CD4-positive, alpha-beta memory T cell (primary cell): Measurements from ENCODE around the gene TNRC6C. TPM values are rescaled to one million over a fixed set of nuclear protein-coding genes. Genes with fewer than 3 reads are reported as not detected.

Experiments
- CTCF ChIA-PET: fragments of 350-600 bp; sonication (Branson Sonifier 250); formaldehyde crosslinking; loops from one replicate; lab custom pipeline; 2021; ENCODE audit warnings: inconsistent platforms; ENCODE audit not compliant: partially characterized antibody; lab: Charles Lee
- POLR2A ChIA-PET: fragments of 350-600 bp; sonication (Branson Sonifier 250); formaldehyde crosslinking; loops from one replicate; lab custom pipeline; 2021; ENCODE audit not compliant: partially characterized antibody; lab: Charles Lee
- DNase-seq, 5 donors: peaks; one replicate each; pipeline versions ENCODE4 v3.0.0 to v3.0.0-alpha.2; 2020 to 2022; ENCODE audit warnings: mixed read lengths in 1 of 5
- H3K27ac ChIP-seq: one replicate; pipeline ENCODE4 v1.7.0; 2013; ENCODE audit warnings: low read depth, low read length
- H3K27me3 ChIP-seq: 2 replicates; pipeline ENCODE4 v1.7.0; 2013; ENCODE audit warnings: mild to moderate bottlenecking, low read length, moderate library complexity; ENCODE audit not compliant: insufficient read depth
- H3K36me3 ChIP-seq: 2 replicates; pipeline ENCODE4 v1.7.0; 2013; ENCODE audit warnings: mild to moderate bottlenecking, low read length, moderate library complexity; ENCODE audit not compliant: insufficient read depth
- H3K4me1 ChIP-seq: 2 replicates; pipeline ENCODE4 v1.7.0; 2013; ENCODE audit warnings: mild to moderate bottlenecking, low read length, moderate library complexity; ENCODE audit not compliant: insufficient read depth
- H3K4me3 ChIP-seq, 2 donors: one replicate each; pipeline ENCODE4 v1.7.0; 2013; ENCODE audit warnings: low read length in 2 of 2, mild to moderate bottlenecking in 1 of 2
- H3K9me3 ChIP-seq, 2 donors: one replicate each; pipeline ENCODE4 v1.7.0; 2013; ENCODE audit warnings: low read length in 2 of 2, control low read depth in 1 of 2; ENCODE audit not compliant: control insufficient read depth in 1 of 2
- H3K27ac Mint-ChIP-seq, 7 donors: one replicate each; pipeline ENCODE4 v1.8.0; 2020 to 2021; ENCODE audit warnings: mixed read lengths in 7 of 7, mild to moderate bottlenecking in 6 of 7, inconsistent platforms in 3 of 7, moderate library complexity in 3 of 7
- H3K27me3 Mint-ChIP-seq, 2 donors: one replicate each; pipeline ENCODE4 v1.8.0; 2020 to 2021; ENCODE audit warnings: mixed read lengths in 2 of 2
- H3K36me3 Mint-ChIP-seq, 2 donors: one replicate each; pipeline ENCODE4 v1.8.0; 2020 to 2021; ENCODE audit warnings: mixed read lengths in 2 of 2, inconsistent platforms in 1 of 2, mild to moderate bottlenecking in 1 of 2
- H3K4me1 Mint-ChIP-seq, 4 donors: one replicate each; pipeline ENCODE4 v1.8.0; 2020 to 2021; ENCODE audit warnings: mixed read lengths in 4 of 4, mild to moderate bottlenecking in 1 of 4
- H3K4me3 Mint-ChIP-seq, 8 donors: one replicate each; pipeline ENCODE4 v1.8.0; 2020 to 2021; ENCODE audit warnings: mixed read lengths in 8 of 8, mild to moderate bottlenecking in 7 of 8, moderate library complexity in 6 of 8, inconsistent platforms in 3 of 8
- H3K9me3 Mint-ChIP-seq, 8 donors: one replicate each; pipeline ENCODE4 v1.8.0; 2020 to 2021; ENCODE audit warnings: mixed read lengths in 8 of 8, mild to moderate bottlenecking in 5 of 8, inconsistent platforms in 3 of 8, moderate library complexity in 1 of 8
- intact Hi-C: fragments of 100-400 bp; cut with micrococcal nuclease; formaldehyde crosslinking; loops from one replicate; pipeline ENCODE4 v1.15.1; 2023
- polyA plus RNA-seq, 2 donors: library from polyadenylated mRNA; unstranded; fragments of 300-500 nt; fragmentation: Illumina TruSeq; gene quantifications; one replicate each; pipeline ENCODE4 v1.2.3, GENCODE V29; 2021
- total RNA-seq, 2 experiments: library from RNA; stranded (reverse); gene quantifications; one replicate each; pipeline ENCODE4 v1.2.3, GENCODE V29; 2021

Gene TNRC6C
- total and polyA plus RNA-seq, 4 experiments from 2014 or later: 1.3 to 112 (median 57.0) TPM

DNA sequence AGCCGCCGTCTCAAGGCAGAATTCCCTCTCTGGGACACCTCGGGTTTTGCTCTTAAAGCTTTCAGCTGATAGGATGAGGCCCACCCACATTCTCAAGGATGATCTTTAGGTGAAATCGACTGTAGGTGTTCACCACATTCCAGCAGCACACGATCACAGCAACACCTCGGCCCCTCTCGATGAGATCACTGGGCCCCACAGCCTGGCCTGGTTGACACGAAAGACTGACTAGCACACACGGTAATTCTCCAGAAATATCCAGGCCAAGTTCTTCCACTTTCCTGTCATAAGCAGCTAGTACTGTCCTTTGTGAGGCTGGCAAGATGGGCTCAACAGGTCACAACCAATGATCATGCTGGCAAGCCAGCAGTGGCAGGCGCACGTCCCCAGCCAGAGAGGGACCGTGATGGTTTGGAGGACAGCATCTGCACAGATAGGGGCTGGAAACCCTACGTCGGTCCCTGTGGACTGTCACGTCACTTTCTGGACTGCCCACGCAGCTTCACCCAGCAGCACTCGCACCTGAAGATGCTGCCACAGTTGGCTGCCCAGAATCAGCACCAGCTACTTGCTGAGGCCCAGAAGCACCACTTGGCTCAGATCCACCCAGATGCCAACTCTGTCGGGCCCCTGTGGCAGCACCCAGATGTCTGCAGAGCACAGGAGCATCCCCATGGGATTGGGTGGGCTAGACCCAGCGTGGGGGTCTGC is 152.7 kb downstream of the TNRC6C start:
- Mint-ChIP-seq H3K27me3 (no peaks in the 10 kb centered on the region), H3K4me3 (peak overlapping the region in 1 of 8 donors; percentile 8), H3K9me3 (no peaks in the 10 kb centered on the region), H3K36me3 (peaks cover 31 to 63% of the 10 kb centered on the region in 2 donors), H3K27ac (peak overlapping the region in 3 of 7 donors; percentile 59 to 82 (median 59)), H3K4me1 (peaks cover 26 to 51% (median 41%) of the 10 kb centered on the region in 4 donors)
- CTCF ChIA-PET: interaction anchor here (4.3 to 7.4 kb wide), 2 partner anchors 26 to 64 kb away, joined by 36 to 107 read pairs; no protein-coding TSS in a partner anchor
- Histone ChIP-seq H3K9me3 (no peaks in the 10 kb centered on the region), H3K27ac (no peak overlapping the region), H3K36me3 (peaks cover 62% of the 10 kb centered on the region), H3K4me3 (no peak overlapping the region), H3K4me1 (peaks cover 36% of the 10 kb centered on the region), H3K27me3 (no peaks in the 10 kb centered on the region)
- no peak for DNase-seq
- intact Hi-C loops: no loop called here
- POLR2A ChIA-PET: interaction anchor here (0.5 to 13.2 kb wide), 4 partner anchors 21 to 174 kb away, joined by 3 to 805 read pairs (median 4); partner anchors contain the start of genes TMC6 and TMC8

DNA sequence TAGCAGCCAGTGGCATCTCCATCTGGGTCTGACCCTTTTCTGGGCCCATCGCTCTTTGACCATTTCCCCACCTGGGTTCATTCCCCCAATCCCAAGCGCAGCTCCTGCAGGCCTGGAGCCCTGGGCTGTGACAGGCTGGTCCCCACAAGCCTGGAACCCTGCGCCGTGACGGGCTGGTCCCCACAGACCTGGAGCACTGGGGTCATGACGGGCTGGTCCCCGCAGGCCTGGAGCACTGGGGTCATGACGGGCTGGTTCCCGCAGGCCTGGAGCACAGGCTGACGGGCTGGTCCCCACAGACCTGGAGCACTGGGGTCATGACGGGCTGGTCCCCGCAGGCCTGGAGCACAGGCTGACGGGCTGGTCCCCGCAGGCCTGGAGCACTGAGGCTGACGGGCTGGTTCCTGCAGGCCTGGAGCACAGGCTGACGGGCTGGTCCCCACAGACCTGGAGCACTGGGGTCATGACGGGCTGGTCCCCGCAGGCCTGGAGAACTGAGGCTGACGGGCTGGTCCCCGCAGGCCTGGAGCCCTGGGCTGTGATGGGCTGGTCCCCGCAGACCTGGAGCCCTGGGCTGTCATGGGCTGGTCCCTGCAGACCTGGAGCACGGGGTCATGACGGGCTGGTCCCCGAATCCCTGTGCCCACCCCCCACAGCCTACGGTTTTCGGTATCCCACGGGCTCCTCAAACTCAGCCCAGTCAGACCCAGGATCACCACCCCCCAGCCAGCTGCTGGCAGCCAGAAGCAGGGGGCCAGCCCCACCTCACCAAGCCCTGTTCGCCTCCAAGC is 153.4 kb downstream of the TNRC6C start:
- POLR2A ChIA-PET: interaction anchor here (0.5 to 13.2 kb wide), 5 partner anchors 20 to 175 kb away, joined by 3 to 805 read pairs (median 5); partner anchors contain the start of genes TMC6 and TMC8
- H3K36me3 ChIP-seq: peaks cover 62% of the 10 kb centered on the region
- CTCF ChIA-PET: interaction anchor here (0.9 to 7.4 kb wide), 6 partner anchors 16 to 139 kb away, joined by 3 to 107 read pairs (median 18); partner anchors contain the start of genes TMC6 and TMC8
- no peak overlapping the region for H3K4me3 ChIP-seq
- peaks cover 40% of the 10 kb centered on the region for H3K4me1 ChIP-seq
- Mint-ChIP-seq H3K36me3 (peaks cover 34 to 63% of the 10 kb centered on the region in 2 donors), H3K4me1 (peaks cover 26 to 53% (median 41%) of the 10 kb centered on the region in 4 donors), H3K9me3 (no peaks in the 10 kb centered on the region), H3K27ac (peak overlapping the region in 3 of 7 donors; percentile 82 to 96 (median 95)), H3K4me3 (peak overlapping the region in 1 of 8 donors; percentile 49), H3K27me3 (no peaks in the 10 kb centered on the region)
- intact Hi-C loops: loop anchor here (1.0 kb wide), 3 partner anchors 22 to 139 kb away; no protein-coding TSS in a partner anchor
- DNase-seq: no peak
- H3K9me3 ChIP-seq: no peaks in the 10 kb centered on the region
- no peaks in the 10 kb centered on the region for H3K27me3 ChIP-seq
- no peak overlapping the region for H3K27ac ChIP-seq

DNA sequence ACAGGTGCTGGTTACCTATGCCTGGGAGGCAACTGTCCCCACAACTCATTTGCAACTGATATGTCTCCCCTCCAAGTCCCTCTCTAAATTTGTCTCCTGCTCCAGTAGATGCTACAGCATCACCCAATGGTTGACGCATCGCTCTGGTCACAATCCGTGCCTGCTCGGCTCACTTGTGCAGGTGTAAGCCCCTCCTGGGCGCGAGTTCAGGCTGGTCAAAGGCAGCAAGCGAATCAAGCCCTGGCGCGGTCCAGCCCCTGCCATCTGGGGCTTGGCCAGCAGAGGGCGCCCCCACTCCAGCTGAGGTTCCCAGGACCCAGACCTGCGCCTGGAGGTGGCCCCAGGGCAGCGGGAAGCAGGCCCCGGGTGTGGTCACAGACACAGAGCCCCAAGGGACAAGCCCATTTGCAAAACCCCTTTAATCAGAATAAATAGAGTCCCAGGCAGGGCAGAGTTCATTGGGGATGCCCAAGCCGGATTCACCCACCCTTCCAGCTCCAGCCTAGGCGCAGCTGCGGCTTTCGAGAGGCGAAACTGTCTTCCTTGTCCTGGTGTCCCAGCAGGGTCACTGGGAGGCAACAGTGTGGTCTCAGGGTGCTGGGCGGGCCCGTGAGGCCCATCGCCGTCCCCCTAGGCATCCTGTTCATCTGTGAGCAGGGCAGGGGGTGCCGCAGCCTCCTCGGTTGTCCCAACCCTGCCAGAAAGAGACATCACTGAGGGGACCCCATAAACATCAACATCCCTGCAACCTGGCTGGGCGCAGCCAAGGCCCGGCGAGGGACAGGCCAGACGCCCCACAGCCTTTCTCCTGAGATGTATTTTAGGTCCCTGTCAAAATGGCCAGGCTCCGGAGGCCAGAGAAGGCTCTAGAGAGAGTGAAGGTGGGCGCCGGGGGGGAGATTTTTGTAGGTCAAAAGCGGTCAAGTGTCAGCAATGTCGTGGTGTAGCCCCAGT is 154.3 kb downstream of the TNRC6C start:
- POLR2A ChIA-PET: interaction anchor here (1.6 to 13.2 kb wide), 3 partner anchors 19 to 63 kb away, joined by 8 to 805 read pairs (median 12); partner anchors contain the start of genes TMC6 and TMC8
- CTCF ChIA-PET: interaction anchor here (0.9 to 7.4 kb wide), 8 partner anchors 12 to 138 kb away, joined by 3 to 107 read pairs (median 6); partner anchors contain the start of genes AFMID, TK1, TMC6 and TMC8
- Histone ChIP-seq H3K36me3 (peaks cover 70% of the 10 kb centered on the region), H3K9me3 (no peaks in the 10 kb centered on the region), H3K27ac (peak overlapping the region; percentile 35), H3K4me3 (no peak overlapping the region), H3K27me3 (no peaks in the 10 kb centered on the region), H3K4me1 (peaks cover 48% of the 10 kb centered on the region)
- DNase-seq: peak; percentile 68 to 79 (median 72)
- peaks cover 33 to 58% of the 10 kb centered on the region in 2 donors for H3K36me3 Mint-ChIP-seq
- H3K9me3 Mint-ChIP-seq: no peaks in the 10 kb centered on the region
- H3K27me3 Mint-ChIP-seq: no peaks in the 10 kb centered on the region
- peaks cover 25 to 51% (median 36%) of the 10 kb centered on the region in 4 donors for H3K4me1 Mint-ChIP-seq
- intact Hi-C loops: loop anchor here (1.0 kb wide), 3 partner anchors 22 to 139 kb away; no protein-coding TSS in a partner anchor
- peak overlapping the region; percentile 81 to 96 (median 93) for H3K27ac Mint-ChIP-seq
- peak overlapping the region in 5 of 8 donors; percentile 43 to 59 (median 57) for H3K4me3 Mint-ChIP-seq

DNA sequence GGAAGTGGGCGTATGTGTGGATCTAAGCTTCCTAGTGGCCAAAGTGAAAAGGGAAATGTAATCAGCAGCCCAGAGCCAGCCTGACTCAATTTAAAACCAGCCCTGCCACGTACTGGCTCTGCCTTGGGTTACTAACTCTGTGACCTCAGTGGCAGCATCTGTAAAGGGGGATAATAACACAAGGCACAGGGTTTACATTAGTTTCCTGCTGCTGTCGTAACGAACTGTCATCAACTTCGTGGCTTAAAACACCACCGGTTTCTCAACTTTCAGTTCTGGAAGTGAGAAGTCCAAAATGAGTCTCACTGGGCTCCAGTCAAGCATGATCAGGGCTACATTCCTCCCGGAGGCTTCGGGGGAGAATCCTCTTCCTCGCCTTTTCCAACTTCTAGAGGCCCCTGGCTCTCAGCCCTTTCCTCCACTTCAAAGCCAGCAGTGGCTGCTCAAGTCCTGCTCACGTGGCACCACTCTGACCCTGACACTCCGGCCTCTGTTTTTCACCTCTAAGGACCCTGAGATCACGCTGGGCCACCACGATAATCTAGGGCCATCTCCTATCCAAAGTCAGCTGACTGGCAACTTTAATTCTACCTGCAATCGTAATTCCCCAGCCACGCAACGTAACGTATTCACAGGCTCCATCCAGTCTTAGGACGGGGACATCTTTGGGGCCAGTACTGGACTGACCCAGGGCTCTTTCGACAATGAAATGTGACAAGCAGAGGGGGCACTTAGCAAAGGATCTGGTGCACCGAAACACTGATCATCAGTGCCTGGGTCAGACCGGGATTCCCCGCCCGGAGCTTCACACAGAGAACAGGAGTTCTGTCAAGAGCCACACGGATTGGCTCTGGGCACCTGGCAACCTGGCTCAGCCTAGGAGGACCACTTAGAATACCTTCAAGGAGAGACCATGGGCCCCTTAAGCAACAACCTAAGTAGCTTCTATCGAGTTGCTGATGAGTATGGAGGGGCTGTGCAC is 155.6 kb downstream of the TNRC6C start:
- peak in 1 of 5 donors; percentile 41 for DNase-seq
- Mint-ChIP-seq H3K4me3 (peak overlapping the region in 6 of 8 donors; percentile 26 to 78 (median 44)), H3K36me3 (peaks cover 30 to 53% of the 10 kb centered on the region in 2 donors), H3K27me3 (no peaks in the 10 kb centered on the region), H3K4me1 (peaks cover 26 to 49% (median 38%) of the 10 kb centered on the region in 4 donors), H3K9me3 (no peaks in the 10 kb centered on the region), H3K27ac (peak overlapping the region; percentile 82 to 96 (median 87))
- Histone ChIP-seq H3K4me1 (peaks cover 58% of the 10 kb centered on the region), H3K36me3 (peaks cover 68% of the 10 kb centered on the region), H3K27ac (peak overlapping the region; percentile 35), H3K4me3 (no peak overlapping the region), H3K27me3 (no peaks in the 10 kb centered on the region), H3K9me3 (no peaks in the 10 kb centered on the region)
- ChIA-PET POLR2A (interaction anchor here (0.8 to 13.2 kb wide), 10 partner anchors 8 to 138 kb away, joined by 3 to 805 read pairs (median 4); partner anchors contain the start of genes SYNGR2, TMC6 and TMC8), CTCF (interaction anchor here (0.8 to 7.4 kb wide), 9 partner anchors 8 to 73 kb away, joined by 3 to 107 read pairs (median 4); partner anchors contain the start of genes AFMID, TK1, TMC6 and TMC8)
- intact Hi-C loops: no loop called here

DNA sequence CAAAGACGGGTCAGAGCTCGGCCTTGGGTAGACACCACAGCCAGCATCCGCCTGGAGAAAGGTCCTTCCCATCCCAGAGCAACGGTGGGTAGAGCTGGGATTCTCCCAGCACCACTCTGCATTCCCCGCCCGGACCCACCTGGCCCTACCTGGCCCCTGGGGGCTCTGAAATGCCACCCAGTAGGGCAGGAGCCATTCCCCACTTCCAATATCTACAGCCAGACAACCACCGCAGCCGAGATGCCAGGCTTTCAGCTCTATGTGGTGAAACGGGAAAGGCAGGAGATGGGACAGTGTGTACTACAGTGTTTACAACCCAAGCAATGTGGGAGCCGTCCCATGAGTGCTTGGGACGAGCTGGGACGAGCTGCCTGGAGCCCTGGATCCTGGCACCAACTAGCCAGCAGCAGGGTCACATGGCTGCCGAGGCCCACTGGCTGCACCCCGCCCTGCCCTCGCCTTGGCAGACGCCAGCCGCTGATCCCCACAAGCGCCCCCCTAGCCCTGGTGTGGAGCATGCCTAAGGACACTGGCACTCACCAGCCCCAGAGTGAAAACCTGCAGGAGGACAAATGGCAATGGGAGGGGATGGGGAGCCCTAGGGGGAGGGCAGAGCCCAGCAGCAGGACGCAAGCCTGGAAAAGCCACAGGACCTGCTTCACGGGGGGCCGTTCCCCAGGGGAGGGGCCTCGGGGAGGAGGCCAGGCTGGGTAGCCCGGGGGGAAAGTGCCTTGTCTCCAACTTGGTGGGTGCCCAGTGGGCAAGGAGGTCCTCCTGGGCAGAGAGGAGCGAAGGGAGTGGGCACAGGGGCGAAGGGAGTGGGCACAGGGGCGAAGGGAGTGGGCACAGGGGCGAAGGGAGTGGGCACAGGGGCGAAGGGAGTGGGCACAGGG is 156.6 kb downstream of the TNRC6C start:
- CTCF ChIA-PET: interaction anchor here (0.8 to 7.4 kb wide), 8 partner anchors 10 to 62 kb away, joined by 3 to 107 read pairs (median 16); partner anchors contain the start of genes TMC6 and TMC8
- H3K4me1 Mint-ChIP-seq: peaks cover 26 to 49% (median 38%) of the 10 kb centered on the region in 4 donors
- H3K27ac Mint-ChIP-seq: peak overlapping the region in 5 of 7 donors; percentile 18 to 93 (median 82)
- Histone ChIP-seq H3K27ac (no peak overlapping the region), H3K4me3 (no peak overlapping the region), H3K27me3 (no peaks in the 10 kb centered on the region), H3K4me1 (peaks cover 66% of the 10 kb centered on the region), H3K36me3 (peaks cover 69% of the 10 kb centered on the region), H3K9me3 (no peaks in the 10 kb centered on the region)
- no peak for DNase-seq
- POLR2A ChIA-PET: interaction anchor here (0.9 to 13.2 kb wide), 9 partner anchors 9 to 137 kb away, joined by 3 to 805 read pairs (median 4); partner anchors contain the start of genes SYNGR2, TMC6 and TMC8
- no peaks in the 10 kb centered on the region for H3K9me3 Mint-ChIP-seq
- intact Hi-C loops: no loop called here
- no peaks in the 10 kb centered on the region for H3K27me3 Mint-ChIP-seq
- H3K36me3 Mint-ChIP-seq: peaks cover 29 to 54% of the 10 kb centered on the region in 2 donors
- H3K4me3 Mint-ChIP-seq: peak overlapping the region in 2 of 8 donors; percentile 62 to 78
